WTC11 (cell line): ENCODE results near the gene CFL1.

Experiments used
- CREB1 ChIP-seq: sonication (generic); formaldehyde crosslinking; IDR thresholded peaks from 2 replicates; pipeline ENCODE4 v1.8.0; 2023; ENCODE audit warnings: mild to moderate bottlenecking, missing genetic modification reagents
- FOXJ3 ChIP-seq: sonication (generic); formaldehyde crosslinking; IDR thresholded peaks from 2 replicates; pipeline ENCODE4 v1.9.0; 2021; ENCODE audit warnings: missing genetic modification reagents, mild to moderate bottlenecking, borderline replicate concordance
- GABPB1 ChIP-seq: sonication (generic); formaldehyde crosslinking; IDR thresholded peaks from 2 replicates; pipeline ENCODE4 v1.8.1; 2023; ENCODE audit warnings: mild to moderate bottlenecking, missing genetic modification reagents
- JUN ChIP-seq: sonication (generic); formaldehyde crosslinking; IDR thresholded peaks from 2 replicates; pipeline ENCODE4 v1.8.0; 2023; ENCODE audit warnings: mild to moderate bottlenecking, missing genetic modification reagents
- NFE2L1 ChIP-seq: sonication (generic); formaldehyde crosslinking; IDR thresholded peaks from 2 replicates; pipeline ENCODE4 v1.8.1; 2023; ENCODE audit warnings: missing genetic modification reagents
- NR2C2 ChIP-seq: sonication (generic); formaldehyde crosslinking; IDR thresholded peaks from 2 replicates; pipeline ENCODE4 v1.8.0; 2022; ENCODE audit warnings: mild to moderate bottlenecking, missing genetic modification reagents
- SP1 ChIP-seq: sonication (generic); formaldehyde crosslinking; conservative IDR thresholded peaks from 2 replicates; pipeline ENCODE4 v1.8.1; 2022; ENCODE audit warnings: missing genetic modification reagents
- TCF7 ChIP-seq: sonication (generic); formaldehyde crosslinking; IDR thresholded peaks from 2 replicates; pipeline ENCODE4 v1.8.0; 2022; ENCODE audit warnings: mild to moderate bottlenecking, low read depth, missing genetic modification reagents, moderate library complexity
- TEAD4 ChIP-seq: sonication (generic); formaldehyde crosslinking; IDR thresholded peaks from 2 replicates; pipeline ENCODE4 v1.8.0; 2022; ENCODE audit warnings: mild to moderate bottlenecking, missing genetic modification reagents
- TF ChIP-seq, protein P1 (sequence below): sonication (generic); formaldehyde crosslinking; IDR thresholded peaks from 2 replicates; pipeline ENCODE4 v1.8.0; 2023; ENCODE audit warnings: mild to moderate bottlenecking, missing genetic modification reagents
- TF ChIP-seq, protein P2 (sequence below): fragments of 200-600 bp; IDR thresholded peaks from 2 replicates; pipeline ENCODE4 v1.8.0; 2022; ENCODE audit warnings: antibody characterized with exemption
- TF ChIP-seq, protein P3 (sequence below): fragments of 250-450 bp; sonication (Bioruptor Pico); IDR thresholded peaks from 2 replicates; pipeline ENCODE4 v1.9.0; 2021; ENCODE audit warnings: mild to moderate bottlenecking, borderline replicate concordance
- TF ChIP-seq, protein P4 (sequence below): fragments of 250-450 bp; sonication (Bioruptor Pico); IDR thresholded peaks from 2 replicates; pipeline ENCODE4 v1.9.0; 2021; ENCODE audit warnings: mild to moderate bottlenecking

DNA sequence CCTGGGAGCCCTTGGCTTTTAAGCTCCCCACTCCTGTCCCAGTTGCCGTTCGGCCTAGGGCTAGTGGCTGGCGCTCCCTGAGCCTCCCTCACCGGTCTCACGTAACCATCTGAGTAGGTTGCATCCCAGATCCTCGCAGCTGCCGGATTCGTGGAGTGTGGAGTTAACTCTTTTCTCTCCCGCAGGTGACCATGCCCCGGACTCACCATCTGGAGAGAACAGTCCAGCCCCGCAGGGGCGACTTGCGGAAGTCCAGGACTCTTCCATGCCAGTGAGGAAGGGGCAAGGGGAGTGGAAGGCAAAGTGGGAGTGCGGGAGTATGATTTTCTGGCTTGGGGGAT lies 3.2 kb upstream of the CFL1 start:
- TF ChIP-seq TEAD4 (CRISPR knock-in tag) (no peak), JUN (no peak), NR2C2 (no peak), CREB1 (CRISPR knock-in tag) (no peak), NFE2L1 (CRISPR knock-in tag) (no peak), GABPB1 (CRISPR knock-in tag) (peak; percentile 41; the same call in 1 of the 2 replicates), SP1 (CRISPR knock-in tag) (no peak), TCF7 (no peak), FOXJ3 (CRISPR knock-in tag) (no peak)
- TF ChIP-seq, protein P1, sequence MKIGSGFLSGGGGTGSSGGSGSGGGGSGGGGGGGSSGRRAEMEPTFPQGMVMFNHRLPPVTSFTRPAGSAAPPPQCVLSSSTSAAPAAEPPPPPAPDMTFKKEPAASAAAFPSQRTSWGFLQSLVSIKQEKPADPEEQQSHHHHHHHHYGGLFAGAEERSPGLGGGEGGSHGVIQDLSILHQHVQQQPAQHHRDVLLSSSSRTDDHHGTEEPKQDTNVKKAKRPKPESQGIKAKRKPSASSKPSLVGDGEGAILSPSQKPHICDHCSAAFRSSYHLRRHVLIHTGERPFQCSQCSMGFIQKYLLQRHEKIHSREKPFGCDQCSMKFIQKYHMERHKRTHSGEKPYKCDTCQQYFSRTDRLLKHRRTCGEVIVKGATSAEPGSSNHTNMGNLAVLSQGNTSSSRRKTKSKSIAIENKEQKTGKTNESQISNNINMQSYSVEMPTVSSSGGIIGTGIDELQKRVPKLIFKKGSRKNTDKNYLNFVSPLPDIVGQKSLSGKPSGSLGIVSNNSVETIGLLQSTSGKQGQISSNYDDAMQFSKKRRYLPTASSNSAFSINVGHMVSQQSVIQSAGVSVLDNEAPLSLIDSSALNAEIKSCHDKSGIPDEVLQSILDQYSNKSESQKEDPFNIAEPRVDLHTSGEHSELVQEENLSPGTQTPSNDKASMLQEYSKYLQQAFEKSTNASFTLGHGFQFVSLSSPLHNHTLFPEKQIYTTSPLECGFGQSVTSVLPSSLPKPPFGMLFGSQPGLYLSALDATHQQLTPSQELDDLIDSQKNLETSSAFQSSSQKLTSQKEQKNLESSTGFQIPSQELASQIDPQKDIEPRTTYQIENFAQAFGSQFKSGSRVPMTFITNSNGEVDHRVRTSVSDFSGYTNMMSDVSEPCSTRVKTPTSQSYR: no peak
- TF ChIP-seq, protein P2, sequence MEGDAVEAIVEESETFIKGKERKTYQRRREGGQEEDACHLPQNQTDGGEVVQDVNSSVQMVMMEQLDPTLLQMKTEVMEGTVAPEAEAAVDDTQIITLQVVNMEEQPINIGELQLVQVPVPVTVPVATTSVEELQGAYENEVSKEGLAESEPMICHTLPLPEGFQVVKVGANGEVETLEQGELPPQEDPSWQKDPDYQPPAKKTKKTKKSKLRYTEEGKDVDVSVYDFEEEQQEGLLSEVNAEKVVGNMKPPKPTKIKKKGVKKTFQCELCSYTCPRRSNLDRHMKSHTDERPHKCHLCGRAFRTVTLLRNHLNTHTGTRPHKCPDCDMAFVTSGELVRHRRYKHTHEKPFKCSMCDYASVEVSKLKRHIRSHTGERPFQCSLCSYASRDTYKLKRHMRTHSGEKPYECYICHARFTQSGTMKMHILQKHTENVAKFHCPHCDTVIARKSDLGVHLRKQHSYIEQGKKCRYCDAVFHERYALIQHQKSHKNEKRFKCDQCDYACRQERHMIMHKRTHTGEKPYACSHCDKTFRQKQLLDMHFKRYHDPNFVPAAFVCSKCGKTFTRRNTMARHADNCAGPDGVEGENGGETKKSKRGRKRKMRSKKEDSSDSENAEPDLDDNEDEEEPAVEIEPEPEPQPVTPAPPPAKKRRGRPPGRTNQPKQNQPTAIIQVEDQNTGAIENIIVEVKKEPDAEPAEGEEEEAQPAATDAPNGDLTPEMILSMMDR: no peak
- TF ChIP-seq, protein P3, sequence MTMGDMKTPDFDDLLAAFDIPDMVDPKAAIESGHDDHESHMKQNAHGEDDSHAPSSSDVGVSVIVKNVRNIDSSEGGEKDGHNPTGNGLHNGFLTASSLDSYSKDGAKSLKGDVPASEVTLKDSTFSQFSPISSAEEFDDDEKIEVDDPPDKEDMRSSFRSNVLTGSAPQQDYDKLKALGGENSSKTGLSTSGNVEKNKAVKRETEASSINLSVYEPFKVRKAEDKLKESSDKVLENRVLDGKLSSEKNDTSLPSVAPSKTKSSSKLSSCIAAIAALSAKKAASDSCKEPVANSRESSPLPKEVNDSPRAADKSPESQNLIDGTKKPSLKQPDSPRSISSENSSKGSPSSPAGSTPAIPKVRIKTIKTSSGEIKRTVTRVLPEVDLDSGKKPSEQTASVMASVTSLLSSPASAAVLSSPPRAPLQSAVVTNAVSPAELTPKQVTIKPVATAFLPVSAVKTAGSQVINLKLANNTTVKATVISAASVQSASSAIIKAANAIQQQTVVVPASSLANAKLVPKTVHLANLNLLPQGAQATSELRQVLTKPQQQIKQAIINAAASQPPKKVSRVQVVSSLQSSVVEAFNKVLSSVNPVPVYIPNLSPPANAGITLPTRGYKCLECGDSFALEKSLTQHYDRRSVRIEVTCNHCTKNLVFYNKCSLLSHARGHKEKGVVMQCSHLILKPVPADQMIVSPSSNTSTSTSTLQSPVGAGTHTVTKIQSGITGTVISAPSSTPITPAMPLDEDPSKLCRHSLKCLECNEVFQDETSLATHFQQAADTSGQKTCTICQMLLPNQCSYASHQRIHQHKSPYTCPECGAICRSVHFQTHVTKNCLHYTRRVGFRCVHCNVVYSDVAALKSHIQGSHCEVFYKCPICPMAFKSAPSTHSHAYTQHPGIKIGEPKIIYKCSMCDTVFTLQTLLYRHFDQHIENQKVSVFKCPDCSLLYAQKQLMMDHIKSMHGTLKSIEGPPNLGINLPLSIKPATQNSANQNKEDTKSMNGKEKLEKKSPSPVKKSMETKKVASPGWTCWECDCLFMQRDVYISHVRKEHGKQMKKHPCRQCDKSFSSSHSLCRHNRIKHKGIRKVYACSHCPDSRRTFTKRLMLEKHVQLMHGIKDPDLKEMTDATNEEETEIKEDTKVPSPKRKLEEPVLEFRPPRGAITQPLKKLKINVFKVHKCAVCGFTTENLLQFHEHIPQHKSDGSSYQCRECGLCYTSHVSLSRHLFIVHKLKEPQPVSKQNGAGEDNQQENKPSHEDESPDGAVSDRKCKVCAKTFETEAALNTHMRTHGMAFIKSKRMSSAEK (CRISPR knock-in tag): no peak
- TF ChIP-seq, protein P4, sequence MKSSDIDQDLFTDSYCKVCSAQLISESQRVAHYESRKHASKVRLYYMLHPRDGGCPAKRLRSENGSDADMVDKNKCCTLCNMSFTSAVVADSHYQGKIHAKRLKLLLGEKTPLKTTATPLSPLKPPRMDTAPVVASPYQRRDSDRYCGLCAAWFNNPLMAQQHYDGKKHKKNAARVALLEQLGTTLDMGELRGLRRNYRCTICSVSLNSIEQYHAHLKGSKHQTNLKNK: no peak
